ENCODE data around the gene ADAT3. TPM values are rescaled to one million over a fixed set of nuclear protein-coding genes. Genes with fewer than 3 reads are reported as not detected.
"Not testable (repeated sequence)": the region's sequence is repeated elsewhere in the genome, so short reads cannot be mapped to it uniquely, and the experiment has no call there.

Gene ADAT3
- total RNA-seq, 1 donor from 2014 or later: 2.4 TPM

GRCh38 chr19:1880611-1881392 lies 24.4 kb upstream of the ADAT3 start:
- Mint-ChIP-seq H3K36me3 (no peaks in the 10 kb centered on the region), H3K9me3 (no peaks in the 10 kb centered on the region), H3K4me3 (no peak overlapping the region), H3K27me3 (ENCODE audit: insufficient read depth, low read depth) (peaks cover 7% of the 10 kb centered on the region), H3K4me1 (peaks cover 26% of the 10 kb centered on the region), H3K27ac (no peak overlapping the region)
- H3K27me3 ChIP-seq: no peaks in the 10 kb centered on the region
- no peaks in the 10 kb centered on the region for H3K36me3 ChIP-seq
- TF ChIP-seq EZH2phosphoT487 (IDR thresholded peaks at IDR 0.05) (no peak), CTCF (IDR thresholded peaks at IDR 0.05) (no peak), EZH2 (IDR thresholded peaks at IDR 0.05) (no peak)
- H2AFZ ChIP-seq (replicated peaks): no peak overlapping the region
- H3K9me3 ChIP-seq (ENCODE audit: low read depth): no peaks in the 10 kb centered on the region
- no peak overlapping the region for H3K9ac ChIP-seq
- peaks cover 28% of the 10 kb centered on the region for H4K20me1 ChIP-seq (ENCODE audit: low read depth)
- peaks cover 35% of the 10 kb centered on the region for H3K79me2 ChIP-seq (ENCODE audit: low read depth)
- H3K4me1 ChIP-seq: peaks cover 27% of the 10 kb centered on the region
- no peak overlapping the region for H3K4me2 ChIP-seq
- H3K4me3 ChIP-seq: no peak overlapping the region
- H3F3A ChIP-seq (ENCODE audit: low read depth): peaks cover 12% of the 10 kb centered on the region
- H3K27ac ChIP-seq: no peak overlapping the region
- no peak for DNase-seq (ENCODE audit: low spot score)

GRCh38 chr19:1881393-1882088 lies 23.7 kb upstream of the ADAT3 start:
- Histone ChIP-seq H3K9ac (peak overlapping the region; percentile 37), H3K4me2 (peak overlapping the region; percentile 52)

GRCh38 chr19:1882089-1882785 lies 23.0 kb upstream of the ADAT3 start:
- Mint-ChIP-seq H3K27ac (peak overlapping the region; percentile 60), H3K4me1 (peaks cover 27% of the 10 kb centered on the region), H3K36me3 (no peaks in the 10 kb centered on the region), H3K9me3 (no peaks in the 10 kb centered on the region), H3K4me3 (peak overlapping the region; percentile 97), H3K27me3 (ENCODE audit: insufficient read depth, low read depth) (peaks cover 13% of the 10 kb centered on the region)
- Histone ChIP-seq H3K36me3 (no peaks in the 10 kb centered on the region), H3K27me3 (no peaks in the 10 kb centered on the region), H4K20me1 (ENCODE audit: low read depth) (peaks cover 27% of the 10 kb centered on the region), H3F3A (ENCODE audit: low read depth) (peaks cover 19% of the 10 kb centered on the region), H2AFZ (replicated peaks) (no peak overlapping the region), H3K4me2 (peak overlapping the region; percentile 52), H3K9me3 (ENCODE audit: low read depth) (no peaks in the 10 kb centered on the region), H3K27ac (no peak overlapping the region), H3K9ac (peak overlapping the region; percentile 37), H3K4me3 (peak overlapping the region; percentile 15), H3K4me1 (peaks cover 25% of the 10 kb centered on the region), H3K79me2 (ENCODE audit: low read depth) (peaks cover 34% of the 10 kb centered on the region)
- DNase-seq (ENCODE audit: low spot score): peak; percentile 36
- no peak for TF ChIP-seq EZH2phosphoT487 (IDR thresholded peaks at IDR 0.05)

More at GRCh38 chr19:1881393-1882088, 23.7 kb upstream of the ADAT3 start:
- not testable (repeated sequence) for H3K27me3 ChIP-seq; H3K9me3 ChIP-seq (ENCODE audit: low read depth); H3K27ac Mint-ChIP-seq; H3K9me3 Mint-ChIP-seq; H3K36me3 ChIP-seq; H3K4me3 Mint-ChIP-seq; H3K27ac ChIP-seq; H3K4me3 ChIP-seq; H3K36me3 Mint-ChIP-seq; DNase-seq (ENCODE audit: low spot score); H2AFZ ChIP-seq (replicated peaks)
- peaks cover 23% of the 10 kb centered on the region for H3K4me1 ChIP-seq
- Mint-ChIP-seq H3K27me3 (ENCODE audit: insufficient read depth, low read depth) (peaks cover 11% of the 10 kb centered on the region), H3K4me1 (peaks cover 23% of the 10 kb centered on the region)
- H4K20me1 ChIP-seq (ENCODE audit: low read depth): peaks cover 27% of the 10 kb centered on the region
- peaks cover 34% of the 10 kb centered on the region for H3K79me2 ChIP-seq (ENCODE audit: low read depth)
- peaks cover 15% of the 10 kb centered on the region for H3F3A ChIP-seq (ENCODE audit: low read depth)
